Activated CD8-positive, alpha-beta memory T cell treated with anti-CD3 and anti-CD28 coated beads for 48 hours (primary cell): ENCODE measurements around the gene IRS2.
"Not testable (repeated sequence)": the region's sequence is repeated elsewhere in the genome, so short reads cannot be mapped to it uniquely, and the experiment has no call there.

Experiments used
- DNase-seq, 3 experiments: peaks; one replicate each; pipeline ENCODE4 v3.0.0-alpha.2; 2020; ENCODE audit warnings: low read depth in 2 of 3, low spot score in 2 of 3

The IRS2 gene

GRCh38 chr13:109733550-109733949 lies 52.8 kb downstream of the IRS2 start:
- no peak for DNase-seq

GRCh38 chr13:109732470-109733170 lies 53.8 kb downstream of the IRS2 start:
- DNase-seq, result not testable (repeated sequence)

- DNase-seq, result no peak
Observed at GRCh38 chr13:109730812-109731335, 55.5 kb downstream of the IRS2 start.

GRCh38 chr13:109728791-109729731 lies 57.3 kb downstream of the IRS2 start:
- no peak for DNase-seq

- DNase-seq, result no peak
Observed at GRCh38 chr13:109728061-109728460, 58.3 kb downstream of the IRS2 start.

GRCh38 chr13:109727251-109727650 lies 59.1 kb downstream of the IRS2 start:
- DNase-seq, result no peak

GRCh38 chr13:109725995-109726637 lies 60.3 kb downstream of the IRS2 start:
- DNase-seq, result no peak

- DNase-seq, result no peak
Observed at GRCh38 chr13:109725297-109725696, 61.1 kb downstream of the IRS2 start.

- DNase-seq, result no peak
Observed at GRCh38 chr13:109724603-109725002, 61.8 kb downstream of the IRS2 start.

- DNase-seq, result no peak
Observed at GRCh38 chr13:109723046-109723445, 63.3 kb downstream of the IRS2 start.

- no peak for DNase-seq
Observed at GRCh38 chr13:109722068-109722467, 64.3 kb downstream of the IRS2 start.

- no peak for DNase-seq
Observed at GRCh38 chr13:109720758-109721184, 65.6 kb downstream of the IRS2 start.

GRCh38 chr13:109719962-109720646 lies 66.3 kb downstream of the IRS2 start:
- DNase-seq, result no peak

GRCh38 chr13:109718726-109719125 lies 67.7 kb downstream of the IRS2 start:
- no peak for DNase-seq

GRCh38 chr13:109717686-109718085 lies 68.7 kb downstream of the IRS2 start:
- no peak for DNase-seq

GRCh38 chr13:109715902-109716301 lies 70.5 kb downstream of the IRS2 start:
- DNase-seq, result no peak

- no peak for DNase-seq
Observed at GRCh38 chr13:109713681-109714080, 72.7 kb downstream of the IRS2 start.

GRCh38 chr13:109712124-109712722 lies 74.2 kb downstream of the IRS2 start:
- no peak for DNase-seq

GRCh38 chr13:109707742-109708617 lies 78.4 kb downstream of the IRS2 start:
- DNase-seq, result no peak
